HFF-Myc (cell line): ENCODE measurements around the gene TIGD1.

ENCODE experiments used
- DNase-seq: peaks from one replicate; pipeline ENCODE4 v3.0.0-alpha.2; 2011; ENCODE audit warnings: low read depth; ENCODE audit errors: extremely low read depth
- H3K4me3 ChIP-seq: replicated peaks from 2 replicates; pipeline ENCODE4 v1.5.1; 2011; ENCODE audit warnings: low read depth, mild to moderate bottlenecking, control low read depth, low read length
- CTCF ChIP-seq: IDR thresholded peaks from 2 replicates; pipeline ENCODE4 v1.5.1; 2012; ENCODE audit warnings: mild to moderate bottlenecking, low read depth, low read length, control low read depth; ENCODE audit errors: missing control alignments

TIGD1 gene

GRCh38 chr2:232556426-232556825 is 6.1 kb upstream of the TIGD1 start:
- DNase-seq = no peak
- H3K4me3 ChIP-seq = no peak overlapping the region
- TF ChIP-seq CTCF = no peak

- H3K4me3 ChIP-seq = peak overlapping the region; percentile 97
- TF ChIP-seq CTCF = no peak
- no peak for DNase-seq
These were observed 1.4 kb upstream of the TIGD1 start for GRCh38 chr2:232551776-232552175.

- peak overlapping the region; percentile 97 for H3K4me3 ChIP-seq
- no peak for TF ChIP-seq CTCF
- DNase-seq = no peak
These were observed 887 bp upstream of the TIGD1 start for GRCh38 chr2:232551250-232551638.

GRCh38 chr2:232549655-232550353 is 553 bp downstream of the TIGD1 start:
- TF ChIP-seq CTCF = no peak
- peak overlapping the region; percentile 97 for H3K4me3 ChIP-seq
- no peak for DNase-seq

GRCh38 chr2:232547991-232548390 is 2.4 kb downstream of the TIGD1 start:
- no peak for TF ChIP-seq CTCF
- DNase-seq = no peak

DNA sequence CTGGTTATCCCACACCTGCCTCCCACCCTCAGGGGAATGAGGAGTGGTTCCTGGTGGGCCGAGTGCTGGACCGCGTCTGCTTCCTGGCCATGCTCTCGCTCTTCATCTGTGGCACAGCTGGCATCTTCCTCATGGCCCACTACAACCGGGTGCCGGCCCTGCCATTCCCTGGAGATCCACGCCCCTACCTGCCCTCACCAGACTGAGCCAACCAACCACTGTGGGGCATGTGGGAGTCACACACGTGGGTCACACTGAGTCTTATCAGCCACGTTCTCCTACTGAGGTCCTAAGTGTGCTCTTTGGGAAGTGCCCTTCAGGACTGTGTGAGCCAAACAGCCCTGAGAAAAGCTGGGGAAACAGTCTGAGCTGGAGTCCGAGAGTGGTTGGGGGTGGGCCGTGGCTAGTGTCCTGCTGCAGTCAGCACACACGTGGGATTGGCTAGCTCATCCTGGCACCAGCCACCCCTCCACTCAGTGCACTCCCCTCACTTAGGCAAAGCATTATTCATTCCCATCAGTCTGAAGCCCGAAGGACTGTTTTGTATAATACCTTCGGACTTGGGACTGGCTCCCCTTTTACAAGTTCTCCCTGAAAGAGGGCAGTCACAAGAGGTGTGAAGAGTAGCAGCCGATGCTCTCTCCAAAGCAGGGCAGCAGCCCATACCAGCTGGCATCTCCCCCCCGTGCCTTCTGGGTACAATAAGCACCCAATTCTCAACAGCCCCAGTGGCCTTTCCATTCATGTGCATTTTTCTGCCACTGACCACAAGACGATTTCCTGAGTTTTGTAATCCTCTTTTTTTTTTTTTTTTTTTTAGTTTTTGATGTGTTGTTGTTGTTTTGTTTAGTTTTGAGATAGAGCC is 4.6 kb downstream of the TIGD1 start:
- no peak for DNase-seq
- no peak overlapping the region for H3K4me3 ChIP-seq
- no peak for TF ChIP-seq CTCF

More at GRCh38 chr2:232547991-232548390, 2.4 kb downstream of the TIGD1 start:
- H3K4me3 ChIP-seq = no peak overlapping the region
